Choroid plexus epithelial cell (primary cell): ENCODE results near the gene SLC7A4.
"Not testable (repeated sequence)": the region's sequence is repeated elsewhere in the genome, so short reads cannot be mapped to it uniquely, and the experiment has no call there.

Experiments
- DNase-seq: peaks from one replicate; pipeline ENCODE4 v3.0.0-alpha.2; 2010; ENCODE audit warnings: low read depth
- H3K4me3 ChIP-seq: 2 replicates; pipeline ENCODE4 v1.5.1; 2011; ENCODE audit warnings: low read depth, mild to moderate bottlenecking, control low read depth, low read length, moderate library complexity
- CTCF ChIP-seq: conservative IDR thresholded peaks from 2 replicates; pipeline ENCODE4 v1.5.1; 2011; ENCODE audit warnings: low read depth, mild to moderate bottlenecking, control low read depth, inconsistent platforms, low read length, moderate library complexity

Gene SLC7A4

DNA sequence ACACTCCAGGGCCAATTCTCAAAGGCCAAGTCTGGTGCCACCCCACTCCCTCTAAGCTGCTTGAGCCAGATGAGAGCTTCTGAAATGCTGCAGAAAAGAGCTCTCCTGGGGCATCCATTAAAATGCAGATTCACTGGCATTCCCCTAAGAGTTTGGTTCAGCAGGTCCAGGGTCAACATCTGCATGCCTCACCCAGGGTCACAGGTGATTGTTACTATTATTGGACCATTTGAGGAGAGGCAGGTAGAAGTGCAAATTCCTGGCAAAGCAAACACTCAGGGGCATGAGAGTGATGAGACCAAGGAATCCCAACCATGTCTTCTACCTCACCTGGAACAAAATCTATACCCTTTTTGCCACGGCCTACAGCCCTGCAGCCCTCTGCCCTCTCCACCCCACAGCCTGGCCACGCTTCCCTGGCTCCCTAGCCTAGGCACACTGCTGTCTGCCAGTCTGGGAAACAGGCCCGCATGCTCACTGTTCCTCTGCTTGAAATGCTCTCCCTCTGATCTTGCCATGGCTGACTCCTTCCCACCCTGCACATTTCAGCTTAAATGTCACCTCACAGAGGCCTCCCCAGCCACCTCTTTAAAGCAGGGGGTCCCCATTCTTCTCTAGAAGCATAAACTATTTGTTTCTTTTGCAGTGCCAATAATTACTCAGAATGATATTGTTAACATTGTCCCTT, 21.8 kb downstream of the SLC7A4 start:
- DNase-seq, result no peak
- no peak for TF ChIP-seq CTCF
- H3K4me3 ChIP-seq, result no peak overlapping the region

DNA sequence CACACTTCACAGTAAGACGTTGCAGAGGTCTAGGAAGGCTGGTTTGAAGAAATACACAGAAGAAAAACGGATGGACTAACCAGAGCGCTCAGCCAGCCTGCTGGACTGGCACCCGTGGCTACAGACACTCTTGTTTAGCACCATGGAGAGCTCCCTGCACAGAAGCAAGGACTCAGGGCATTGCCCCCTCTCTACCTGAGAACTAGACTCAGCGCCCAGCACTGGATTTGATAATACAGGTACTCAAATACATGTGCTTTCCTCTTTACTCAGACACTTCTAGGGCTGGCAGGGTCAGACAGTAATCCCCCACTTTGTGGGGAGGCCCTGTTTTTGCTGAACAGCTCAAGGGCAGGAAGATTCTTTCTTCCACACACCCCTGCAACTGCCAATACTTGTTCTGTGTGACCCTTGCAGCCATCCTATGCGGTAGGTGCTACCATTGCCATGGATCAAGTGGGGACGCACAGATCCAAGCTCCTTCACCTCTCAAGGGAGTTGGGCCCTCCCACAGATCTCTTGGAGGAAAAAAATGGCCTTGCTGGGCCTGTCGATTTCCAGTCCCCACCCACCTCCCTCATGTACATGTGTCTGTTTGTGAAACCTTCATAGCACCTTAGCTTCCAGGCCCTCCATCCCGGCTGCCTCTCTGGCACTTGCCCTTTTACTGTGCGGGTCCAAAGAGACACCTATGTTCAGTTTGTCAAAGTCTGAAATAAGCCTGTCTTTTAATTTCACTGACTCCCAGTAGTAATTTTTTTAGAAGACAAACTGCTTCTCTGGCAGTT, 22.5 kb downstream of the SLC7A4 start:
- no peak for TF ChIP-seq CTCF
- DNase-seq, result peak; percentile 58
- no peak overlapping the region for H3K4me3 ChIP-seq

DNA sequence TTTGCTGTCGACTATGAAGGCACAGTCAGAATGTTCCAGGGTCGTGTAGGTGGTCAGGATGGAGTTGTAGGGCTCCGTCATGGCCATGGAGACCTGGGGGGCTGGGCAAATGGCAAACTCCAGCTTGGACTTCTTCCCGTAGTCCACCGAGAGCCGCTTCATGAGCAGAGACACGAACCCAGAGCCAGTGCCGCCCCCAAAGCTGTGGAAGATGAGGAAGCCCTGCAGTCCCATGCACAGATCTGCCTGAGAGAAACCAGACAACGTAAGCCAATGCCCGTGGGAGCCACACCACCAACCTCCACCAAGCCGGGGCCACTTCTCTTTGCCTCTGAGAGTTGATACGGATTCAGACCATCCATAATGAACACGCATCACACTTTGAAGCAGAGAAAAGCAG, 23.2 kb downstream of the SLC7A4 start:
- DNase-seq, H3K4me3 ChIP-seq: not testable (repeated sequence)

DNA sequence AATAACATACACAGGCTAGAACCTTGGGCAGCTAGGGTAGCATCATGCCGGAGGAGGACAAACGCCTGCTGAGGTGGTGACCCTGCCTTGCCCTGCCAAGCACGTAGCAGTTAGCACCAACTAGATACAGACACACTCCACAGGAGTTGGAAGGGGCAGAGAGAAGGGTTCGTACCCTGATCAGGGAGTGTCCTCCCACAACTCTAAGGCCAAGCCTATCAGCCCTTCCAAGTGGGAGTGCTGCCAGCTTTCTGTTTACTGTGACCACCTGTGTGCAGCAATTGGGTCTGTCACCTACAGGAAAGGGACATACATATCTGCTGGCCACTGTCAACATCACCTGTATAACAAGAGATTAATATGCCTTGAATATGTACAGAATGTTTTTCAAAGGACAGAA, 28.6 kb downstream of the SLC7A4 start:
- H3K4me3 ChIP-seq, result no peak overlapping the region
- no peak for DNase-seq
- no peak for TF ChIP-seq CTCF

DNA sequence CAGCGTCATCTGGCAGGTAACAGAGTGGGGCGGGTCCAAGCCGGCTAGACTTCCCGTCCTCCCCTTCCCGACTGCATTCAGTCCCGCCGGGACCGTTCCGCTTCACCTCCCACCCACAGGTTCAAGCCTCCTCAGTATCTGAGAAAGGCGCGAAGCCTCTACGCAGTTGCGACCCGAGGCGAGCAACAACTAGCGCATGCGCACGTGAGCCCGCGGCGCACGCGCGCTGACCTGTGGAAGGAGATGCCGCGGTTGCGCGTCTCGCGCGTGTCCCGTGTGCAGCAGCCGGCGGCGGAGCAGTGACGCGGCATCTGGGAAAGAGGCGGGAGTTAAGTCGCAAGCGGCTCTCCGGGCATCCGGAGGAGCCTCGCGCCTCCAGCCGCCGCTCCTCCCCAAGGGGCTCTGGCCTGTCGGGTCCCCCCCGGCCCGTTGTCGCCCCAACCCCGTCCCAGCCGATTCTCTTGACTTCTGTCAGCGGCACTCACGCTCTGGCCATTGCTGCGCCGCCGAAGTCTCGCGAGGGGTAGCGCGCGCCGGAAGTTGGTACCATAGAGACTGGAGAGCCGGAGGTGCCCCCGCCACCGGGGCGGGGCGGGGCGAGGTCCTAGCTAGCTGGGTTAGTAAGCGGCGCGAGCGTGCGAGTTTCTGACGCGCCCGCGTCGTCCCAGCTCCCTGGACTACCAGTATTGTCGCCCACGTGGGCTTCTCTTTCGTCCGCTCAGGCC, 30.6 kb downstream of the SLC7A4 start, which contains the start of gene THAP7:
THAP7 (minus strand) TSS at position 518 of the 725 bp plus-strand sequence; CDS start at position 311, 207 bp downstream.
- peak within 1 kb of the TSS; percentile 86 for H3K4me3 ChIP-seq
- TF ChIP-seq CTCF, result no peak
- DNase-seq, result peak; percentile 96

DNA sequence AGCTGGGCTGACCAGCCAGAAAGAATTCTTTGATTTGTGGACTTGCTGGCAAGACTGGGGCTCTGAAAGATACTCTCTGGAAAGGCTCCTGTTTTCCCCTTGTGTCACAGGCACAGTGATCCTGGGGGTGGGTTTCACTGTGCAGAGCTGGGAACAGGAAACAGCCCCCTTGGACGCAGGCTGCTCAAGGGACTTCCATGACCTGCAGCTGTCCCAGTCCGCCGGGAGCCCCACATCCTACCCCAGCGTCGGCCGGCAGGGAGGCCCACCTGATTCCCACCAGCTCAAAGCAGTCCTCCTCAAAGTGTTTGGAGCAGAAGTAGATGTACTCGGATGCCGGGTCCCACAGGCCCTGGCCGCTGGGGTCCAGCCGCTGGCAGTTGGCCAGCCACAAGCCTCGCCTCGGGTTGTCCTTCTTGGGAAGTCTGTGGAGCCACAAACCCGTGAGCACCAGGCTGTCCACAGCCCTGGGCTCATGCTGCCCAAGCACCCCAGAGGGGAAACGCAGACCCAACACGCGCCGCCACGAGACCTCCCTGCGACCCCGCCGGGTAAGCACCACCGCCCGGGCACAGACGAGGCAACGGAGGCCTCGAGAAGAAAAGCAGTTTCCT, 31.3 kb downstream of the SLC7A4 start:
- no peak for TF ChIP-seq CTCF
- DNase-seq, result no peak
- peak overlapping the region; percentile 86 for H3K4me3 ChIP-seq
